Breast epithelium (tissue), 3 donors: ENCODE data around the gene FMNL2.

ENCODE experiments used
- POLR2A ChIP-seq: fragments of 450-650 bp; IDR thresholded peaks from one replicate; pipeline ENCODE4 v1.6.1; 2016; ENCODE audit warnings: antibody characterized with exemption, mild to moderate bottlenecking, moderate library complexity
- TF ChIP-seq, protein P1 (sequence below), 3 donors: fragments of 450-650 bp; IDR thresholded peaks; one replicate each; pipeline ENCODE4 v1.5.1; 2016 to 2017; ENCODE audit warnings: antibody characterized with exemption in 3 of 3, mild to moderate bottlenecking in 3 of 3, moderate library complexity in 3 of 3

DNA sequence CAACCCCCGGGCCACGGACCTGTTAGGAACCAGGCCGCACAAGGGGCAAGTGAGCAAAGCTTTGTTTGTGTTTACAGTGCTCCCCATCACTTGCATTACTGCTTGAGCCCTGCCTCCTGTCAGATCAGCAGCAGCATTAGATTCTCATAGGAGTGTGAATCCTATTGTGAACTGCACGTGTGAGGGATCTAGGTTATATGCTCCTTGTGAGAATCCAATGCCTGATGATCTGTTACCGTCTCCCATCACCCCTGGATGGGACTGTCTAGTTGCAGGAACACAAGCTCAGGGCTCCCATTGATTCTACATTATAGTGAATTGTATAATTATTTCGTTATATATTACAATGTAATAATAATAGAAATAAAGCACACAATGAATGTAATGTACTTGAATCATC is 125.6 kb downstream of the FMNL2 start:
- TF ChIP-seq, protein P1, sequence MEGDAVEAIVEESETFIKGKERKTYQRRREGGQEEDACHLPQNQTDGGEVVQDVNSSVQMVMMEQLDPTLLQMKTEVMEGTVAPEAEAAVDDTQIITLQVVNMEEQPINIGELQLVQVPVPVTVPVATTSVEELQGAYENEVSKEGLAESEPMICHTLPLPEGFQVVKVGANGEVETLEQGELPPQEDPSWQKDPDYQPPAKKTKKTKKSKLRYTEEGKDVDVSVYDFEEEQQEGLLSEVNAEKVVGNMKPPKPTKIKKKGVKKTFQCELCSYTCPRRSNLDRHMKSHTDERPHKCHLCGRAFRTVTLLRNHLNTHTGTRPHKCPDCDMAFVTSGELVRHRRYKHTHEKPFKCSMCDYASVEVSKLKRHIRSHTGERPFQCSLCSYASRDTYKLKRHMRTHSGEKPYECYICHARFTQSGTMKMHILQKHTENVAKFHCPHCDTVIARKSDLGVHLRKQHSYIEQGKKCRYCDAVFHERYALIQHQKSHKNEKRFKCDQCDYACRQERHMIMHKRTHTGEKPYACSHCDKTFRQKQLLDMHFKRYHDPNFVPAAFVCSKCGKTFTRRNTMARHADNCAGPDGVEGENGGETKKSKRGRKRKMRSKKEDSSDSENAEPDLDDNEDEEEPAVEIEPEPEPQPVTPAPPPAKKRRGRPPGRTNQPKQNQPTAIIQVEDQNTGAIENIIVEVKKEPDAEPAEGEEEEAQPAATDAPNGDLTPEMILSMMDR (IDR thresholded peaks at IDR 0.05), result no peak
- no peak for TF ChIP-seq POLR2A
